Measurements from ENCODE around the gene UBE3B. TPM values are rescaled to one million over a fixed set of nuclear protein-coding genes. Genes with fewer than 3 reads are reported as not detected.

Gene UBE3B
- total RNA-seq, 4 donors from 2014 or later = 14.7 to 64.2 (median 30.7) TPM

- no peak overlapping the region for H3K27ac ChIP-seq
- H3K4me3 ChIP-seq = no peak overlapping the region
- TF ChIP-seq POLR2A (IDR thresholded peaks at IDR 0.05) (no peak), CTCF (IDR thresholded peaks at IDR 0.05) (no peak)
- no peaks in the 10 kb centered on the region for H3K36me3 ChIP-seq
- H3K9me3 ChIP-seq = no peaks in the 10 kb centered on the region
- no peak for DNase-seq
- H3K4me1 ChIP-seq = no peaks in the 10 kb centered on the region
- intact Hi-C loops (cut with DNase I; ENCODE audit: low total_unique reads) = no loop called here
- H3K27me3 ChIP-seq = no peaks in the 10 kb centered on the region
Measured at GRCh38 chr12:109580272-109580671, 102.8 kb downstream of the UBE3B start.

- intact Hi-C loops (cut with DNase I; ENCODE audit: low total_unique reads) = no loop called here
- Histone ChIP-seq H3K27ac (no peak overlapping the region), H3K36me3 (no peaks in the 10 kb centered on the region)
Measured at GRCh38 chr12:109580684-109581333, 103.4 kb downstream of the UBE3B start.

GRCh38 chr12:109581334-109581691, 103.9 kb downstream of the UBE3B start:
- H3K27me3 ChIP-seq = no peaks in the 10 kb centered on the region
- no peak for TF ChIP-seq CTCF (IDR thresholded peaks at IDR 0.05)
- no peak for TF ChIP-seq POLR2A (IDR thresholded peaks at IDR 0.05)
- no peak overlapping the region for H3K27ac ChIP-seq
- H3K4me3 ChIP-seq = no peak overlapping the region
- no peak for DNase-seq
- intact Hi-C loops (cut with DNase I; ENCODE audit: low total_unique reads) = no loop called here
- no peaks in the 10 kb centered on the region for H3K9me3 ChIP-seq
- no peaks in the 10 kb centered on the region for H3K4me1 ChIP-seq
- no peaks in the 10 kb centered on the region for H3K36me3 ChIP-seq

More at GRCh38 chr12:109580684-109581333, 103.4 kb downstream of the UBE3B start:
- H3K27me3 ChIP-seq = no peaks in the 10 kb centered on the region
- H3K9me3 ChIP-seq = no peaks in the 10 kb centered on the region
- TF ChIP-seq CTCF (IDR thresholded peaks at IDR 0.05) = no peak
- no peak for TF ChIP-seq POLR2A (IDR thresholded peaks at IDR 0.05)
- H3K4me1 ChIP-seq = no peaks in the 10 kb centered on the region
- H3K4me3 ChIP-seq = no peak overlapping the region
- no peak for DNase-seq

GRCh38 chr12:109581856-109582255, 104.4 kb downstream of the UBE3B start:
- H3K9me3 ChIP-seq = no peaks in the 10 kb centered on the region
- DNase-seq = no peak
- H3K27me3 ChIP-seq = no peaks in the 10 kb centered on the region
- TF ChIP-seq POLR2A (IDR thresholded peaks at IDR 0.05) = no peak
- TF ChIP-seq CTCF (IDR thresholded peaks at IDR 0.05) = no peak
- H3K36me3 ChIP-seq = no peaks in the 10 kb centered on the region
- H3K4me3 ChIP-seq = no peak overlapping the region
- H3K4me1 ChIP-seq = no peaks in the 10 kb centered on the region
- H3K27ac ChIP-seq = no peak overlapping the region
- intact Hi-C loops (cut with DNase I; ENCODE audit: low total_unique reads) = no loop called here

- no peak overlapping the region for H3K27ac ChIP-seq
- DNase-seq = no peak
- intact Hi-C loops (cut with DNase I; ENCODE audit: low total_unique reads) = no loop called here
- no peak overlapping the region for H3K4me3 ChIP-seq
- TF ChIP-seq POLR2A (IDR thresholded peaks at IDR 0.05) = no peak
- no peak for TF ChIP-seq CTCF (IDR thresholded peaks at IDR 0.05)
- no peaks in the 10 kb centered on the region for H3K36me3 ChIP-seq
- no peaks in the 10 kb centered on the region for H3K4me1 ChIP-seq
- no peaks in the 10 kb centered on the region for H3K9me3 ChIP-seq
- no peaks in the 10 kb centered on the region for H3K27me3 ChIP-seq
Measured at GRCh38 chr12:109582636-109583035, 105.2 kb downstream of the UBE3B start.
